Stomach (tissue), 4 donors: ENCODE measurements around the gene DGKD.

Source experiments
- CTCF ChIP-seq, 7 experiments: fragments of 450-650 bp in 4 of 7; fragments of 200-600 bp in 3 of 7; sonication (generic) in 3 of 7; IDR thresholded peaks; one replicate each; pipeline ENCODE4 v1.5.1; 2016 to 2019; ENCODE audit warnings: antibody characterized with exemption in 7 of 7, control low read depth in 2 of 7, mild to moderate bottlenecking in 1 of 7
- EP300 ChIP-seq: sonication (generic); formaldehyde crosslinking; IDR thresholded peaks from one replicate; pipeline ENCODE4 v1.6.1; 2017; ENCODE audit warnings: antibody characterized with exemption
- POLR2A ChIP-seq, 4 donors: fragments of 450-650 bp; IDR thresholded peaks; one replicate each; pipeline ENCODE4 v1.6.1; 2016; ENCODE audit warnings: antibody characterized with exemption in 4 of 4, control low read depth in 2 of 4, mild to moderate bottlenecking in 1 of 4, moderate library complexity in 1 of 4
- POLR2AphosphoS5 ChIP-seq, 3 donors: sonication (generic); formaldehyde crosslinking; IDR thresholded peaks; one replicate each; pipeline ENCODE4 v1.6.1; 2016; ENCODE audit warnings: antibody characterized with exemption in 3 of 3

DNA sequence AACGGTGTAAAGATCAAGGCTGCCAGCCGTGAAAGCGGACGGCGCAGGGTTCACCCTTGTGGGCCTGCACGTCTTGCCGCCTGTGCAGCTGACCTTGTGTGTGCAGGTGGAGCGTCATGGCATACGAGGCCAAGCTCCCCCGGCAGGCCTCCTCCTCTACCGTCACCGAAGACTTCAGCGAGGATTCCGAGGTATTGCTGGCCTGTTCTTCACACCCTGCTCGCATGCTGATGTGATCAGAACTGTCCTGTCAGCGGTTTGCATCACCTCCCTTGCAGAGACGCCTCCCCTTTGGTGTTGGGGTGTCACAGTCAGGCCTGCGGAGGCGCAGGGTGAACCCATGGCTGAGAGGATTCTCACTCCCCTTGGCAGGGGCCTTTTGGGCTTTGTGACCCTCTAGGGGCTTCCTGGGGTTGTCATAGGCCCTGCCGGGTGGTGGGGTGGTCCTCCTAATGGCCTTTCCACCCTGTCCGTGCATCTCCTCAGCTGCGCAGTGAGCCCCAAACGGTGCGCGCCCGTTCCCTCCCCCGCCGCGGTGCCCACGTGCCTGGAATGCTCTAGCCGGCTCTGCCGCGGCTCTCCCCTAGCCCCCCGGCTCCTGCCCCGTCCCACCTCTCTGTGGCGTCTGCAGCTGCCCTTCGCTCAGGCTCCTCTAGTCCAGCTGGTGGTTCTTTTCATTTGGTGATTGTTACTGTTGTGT lies 92.5 kb downstream of the DGKD start:
- TF ChIP-seq POLR2A (IDR thresholded peaks at IDR 0.05): no peak
- no peak for TF ChIP-seq EP300
- TF ChIP-seq CTCF (IDR thresholded peaks at IDR 0.05): no peak
- no peak for TF ChIP-seq POLR2AphosphoS5 (IDR thresholded peaks at IDR 0.05)
